Activated T-cell treated with anti-CD3 and anti-CD28 coated beads, Interleukin-2, amount 50 U/mL, for 72 hours (primary cell): ENCODE data around the gene SFPQ. TPM values are rescaled to one million over a fixed set of nuclear protein-coding genes. Genes with fewer than 3 reads are reported as not detected.
A peak's percentile ranks its signal among the peaks of the same experiment; 100 is the strongest.

Experiments
- ATAC-seq, 2 donors: fragments of 150-1000 bp; cut with Tn5 transposase; replicated peaks in 1 of 2; 2 replicates each; pipeline ENCODE4 v1.10.0; 2021; ENCODE audit warnings: moderate library complexity in 2 of 2, mild to moderate bottlenecking in 1 of 2
- DNase-seq, 2 donors: peaks; one replicate each; pipeline ENCODE4 v3.0.0; 2021 to 2022; ENCODE audit warnings: mixed read lengths in 1 of 2
- H3K27ac Mint-ChIP-seq: one replicate; pipeline ENCODE4 v1.8.0; 2022; ENCODE audit warnings: mild to moderate bottlenecking, moderate library complexity, mixed read lengths
- H3K27me3 Mint-ChIP-seq: one replicate; pipeline ENCODE4 v1.8.0; 2022; ENCODE audit warnings: low read depth, mixed read lengths
- H3K36me3 Mint-ChIP-seq, 2 donors: one replicate each; pipeline ENCODE4 v1.8.0; 2022; ENCODE audit warnings: mixed read lengths in 2 of 2, mild to moderate bottlenecking in 1 of 2; ENCODE audit not compliant: insufficient read depth in 2 of 2
- H3K4me1 Mint-ChIP-seq: one replicate; pipeline ENCODE4 v1.8.0; 2022; ENCODE audit warnings: low read depth, mixed read lengths
- H3K4me3 Mint-ChIP-seq, 2 donors: one replicate each; pipeline ENCODE4 v1.8.0; 2022; ENCODE audit warnings: mild to moderate bottlenecking in 2 of 2, mixed read lengths in 2 of 2, moderate library complexity in 2 of 2
- H3K9me3 Mint-ChIP-seq, 2 donors: one replicate each; pipeline ENCODE4 v1.8.0; 2022; ENCODE audit warnings: mixed read lengths in 2 of 2
- total RNA-seq, 2 donors: library from RNA; stranded (reverse); gene quantifications; one replicate each; pipeline ENCODE4 v1.2.3, GENCODE V29; 2022

Gene SFPQ
- total RNA-seq, 2 donors from 2014 or later, result 288 to 297 TPM

- no peaks in the 10 kb centered on the region for H3K27me3 Mint-ChIP-seq
- H3K4me1 Mint-ChIP-seq, result peaks cover 77% of the 10 kb centered on the region
- peak overlapping the region; percentile 29 to 64 for H3K4me3 Mint-ChIP-seq
- no peak for DNase-seq
- ATAC-seq, result no peak
- peak overlapping the region; percentile 96 for H3K27ac Mint-ChIP-seq
- peaks cover 23 to 81% of the 10 kb centered on the region in 2 donors for H3K36me3 Mint-ChIP-seq
- no peaks in the 10 kb centered on the region for H3K9me3 Mint-ChIP-seq
Observed at GRCh38 chr1:35181790-35182455, 11.0 kb downstream of the SFPQ start.

GRCh38 chr1:35180776-35181374 is 12.1 kb downstream of the SFPQ start:
- Mint-ChIP-seq H3K27ac (peak overlapping the region; percentile 96), H3K36me3 (peaks cover 22 to 79% of the 10 kb centered on the region in 2 donors), H3K27me3 (no peaks in the 10 kb centered on the region), H3K4me3 (peak overlapping the region in 1 of 2 donors; percentile 45), H3K9me3 (no peaks in the 10 kb centered on the region), H3K4me1 (peaks cover 66% of the 10 kb centered on the region)
- peak; percentile 34 to 39 for DNase-seq
- ATAC-seq, result peak; percentile 61 to 84

DNA sequence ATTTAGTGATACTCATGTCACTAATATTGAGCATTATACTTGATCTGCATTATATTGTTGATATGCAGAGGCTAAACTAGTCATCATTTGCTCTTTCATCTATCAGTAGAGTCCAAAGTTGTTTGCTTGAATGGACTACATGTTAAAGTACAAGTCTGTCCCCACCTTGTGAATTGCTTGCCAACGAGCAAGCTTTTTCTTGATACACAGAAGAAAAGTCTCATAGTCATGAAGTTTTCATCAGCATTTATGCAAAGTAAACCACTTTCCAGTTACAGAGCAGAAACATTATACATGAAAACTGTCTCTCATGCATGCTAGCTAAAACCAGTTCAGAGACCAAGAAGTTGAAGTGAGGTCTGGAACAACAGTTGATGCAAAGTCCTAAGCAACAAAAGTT is 13.0 kb downstream of the SFPQ start:
- H3K36me3 Mint-ChIP-seq, result peaks cover 22 to 79% of the 10 kb centered on the region in 2 donors
- peaks cover 57% of the 10 kb centered on the region for H3K4me1 Mint-ChIP-seq
- H3K4me3 Mint-ChIP-seq, result peak overlapping the region in 1 of 2 donors; percentile 54
- H3K27me3 Mint-ChIP-seq, result no peaks in the 10 kb centered on the region
- no peak for DNase-seq
- no peak for ATAC-seq
- H3K27ac Mint-ChIP-seq, result peak overlapping the region; percentile 96
- H3K9me3 Mint-ChIP-seq, result no peaks in the 10 kb centered on the region

DNA sequence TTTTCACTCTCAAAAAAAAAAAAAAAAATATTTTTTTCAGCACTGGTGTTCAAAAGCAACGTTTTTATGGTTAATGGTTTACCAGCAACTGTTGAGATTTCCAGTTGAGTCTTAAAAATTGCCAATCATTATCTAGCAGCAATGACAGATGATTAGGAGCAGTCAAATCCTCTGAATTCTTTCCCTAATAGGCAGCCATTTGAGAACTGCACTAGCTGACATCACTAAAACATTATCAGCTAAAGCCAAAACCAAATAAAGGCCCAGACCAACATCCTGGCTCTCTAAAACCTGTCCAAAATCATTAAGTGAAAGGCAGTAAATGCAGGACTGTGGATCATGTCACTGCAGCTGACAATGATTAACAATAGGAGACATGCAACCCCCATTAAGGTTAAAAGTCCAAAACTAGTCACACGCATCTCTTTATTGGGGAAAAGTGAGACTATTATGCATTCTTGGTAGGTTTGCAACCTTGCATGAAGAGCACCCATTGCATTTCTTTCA is 14.0 kb downstream of the SFPQ start:
- DNase-seq (no peak), ATAC-seq (no peak)
- H3K4me1 Mint-ChIP-seq, result peaks cover 51% of the 10 kb centered on the region
- peaks cover 18 to 70% of the 10 kb centered on the region in 2 donors for H3K36me3 Mint-ChIP-seq
- no peaks in the 10 kb centered on the region for H3K27me3 Mint-ChIP-seq
- H3K9me3 Mint-ChIP-seq, result no peaks in the 10 kb centered on the region
- H3K4me3 Mint-ChIP-seq, result no peak overlapping the region
- H3K27ac Mint-ChIP-seq, result peak overlapping the region; percentile 86

DNA sequence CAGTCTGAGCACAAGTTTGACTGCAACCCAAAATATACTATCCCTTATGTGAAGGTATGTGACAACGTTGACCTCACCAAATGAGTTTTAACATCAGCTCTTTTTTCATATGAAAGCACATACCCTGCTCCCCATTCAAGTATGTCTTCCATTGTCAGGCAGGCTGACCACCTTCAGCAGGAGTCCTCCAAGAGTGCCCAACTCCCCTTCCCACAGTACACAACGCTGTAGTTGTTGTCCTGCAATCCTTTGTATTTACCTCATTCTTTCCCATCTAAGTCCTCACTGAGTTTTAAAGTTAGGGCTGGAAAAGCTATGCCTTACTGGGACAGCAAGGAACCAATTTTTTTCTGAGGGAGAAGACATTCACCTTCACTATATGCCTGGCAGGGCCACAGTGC is 14.7 kb downstream of the SFPQ start:
- Mint-ChIP-seq H3K4me3 (no peak overlapping the region), H3K27ac (peak overlapping the region; percentile 86), H3K36me3 (peaks cover 16 to 63% of the 10 kb centered on the region in 2 donors), H3K9me3 (no peaks in the 10 kb centered on the region), H3K27me3 (no peaks in the 10 kb centered on the region), H3K4me1 (peaks cover 45% of the 10 kb centered on the region)
- DNase-seq, result no peak
- ATAC-seq, result no peak

GRCh38 chr1:35177237-35177786 is 15.6 kb downstream of the SFPQ start:
- peak overlapping the region; percentile 86 for H3K27ac Mint-ChIP-seq

DNA sequence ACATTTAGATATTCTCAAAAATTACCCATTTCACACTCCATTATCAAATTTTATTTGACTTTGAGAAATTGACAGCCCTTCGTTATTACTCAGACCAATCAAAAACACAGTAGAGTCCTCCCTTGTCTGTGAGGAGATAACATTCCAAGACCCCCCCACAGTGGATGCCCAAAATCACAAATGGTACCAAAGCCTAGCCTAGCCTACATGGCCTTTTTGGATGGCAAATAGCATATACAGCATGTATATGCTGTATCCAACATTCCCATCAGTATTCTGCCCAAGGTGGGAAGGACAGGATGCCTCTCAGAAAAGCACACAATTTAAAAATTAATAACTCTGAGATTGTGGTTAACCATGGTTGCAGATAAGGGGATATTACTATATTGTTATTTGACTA is 17.3 kb downstream of the SFPQ start:
- H3K27me3 Mint-ChIP-seq, result no peaks in the 10 kb centered on the region
- ATAC-seq (no peak), DNase-seq (no peak)
- peaks cover 18% of the 10 kb centered on the region for H3K4me1 Mint-ChIP-seq
- peaks cover 10 to 40% of the 10 kb centered on the region in 2 donors for H3K36me3 Mint-ChIP-seq
- H3K9me3 Mint-ChIP-seq, result no peaks in the 10 kb centered on the region
- H3K4me3 Mint-ChIP-seq, result no peak overlapping the region
- H3K27ac Mint-ChIP-seq, result no peak overlapping the region

More at GRCh38 chr1:35177237-35177786, 15.6 kb downstream of the SFPQ start:
- no peak for DNase-seq
- Mint-ChIP-seq H3K27me3 (no peaks in the 10 kb centered on the region), H3K4me3 (no peak overlapping the region), H3K4me1 (peaks cover 35% of the 10 kb centered on the region), H3K36me3 (peaks cover 16 to 56% of the 10 kb centered on the region in 2 donors), H3K9me3 (no peaks in the 10 kb centered on the region)
- no peak for ATAC-seq

DNA sequence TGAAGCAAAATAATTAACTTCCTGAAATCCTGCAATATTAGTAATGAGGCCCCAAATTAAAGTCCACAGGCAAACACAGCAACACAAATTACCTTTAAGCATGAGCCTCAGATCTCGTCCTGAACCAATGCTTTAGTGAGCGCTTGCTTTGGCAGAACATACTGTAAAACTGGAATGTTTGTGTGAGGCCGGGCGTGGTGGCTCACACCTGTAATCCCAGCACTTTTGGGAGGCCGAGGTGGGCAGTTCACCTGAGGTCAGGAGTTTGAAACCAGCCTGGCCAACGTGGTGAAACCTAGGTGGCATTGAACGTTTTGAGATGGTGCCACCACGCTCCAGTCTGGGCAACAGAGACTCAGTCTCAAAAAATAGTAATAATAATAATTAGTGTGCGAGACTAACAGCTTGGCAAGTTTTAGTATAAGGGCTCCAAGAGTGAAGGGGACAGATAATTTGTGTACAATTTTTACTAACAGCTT is 17.8 kb downstream of the SFPQ start:
- H3K36me3 Mint-ChIP-seq, result peaks cover 9 to 36% of the 10 kb centered on the region in 2 donors
- DNase-seq (peak in 1 of 2 donors; percentile 17), ATAC-seq (no peak)
- H3K4me1 Mint-ChIP-seq, result peaks cover 13% of the 10 kb centered on the region
- no peaks in the 10 kb centered on the region for H3K9me3 Mint-ChIP-seq
- no peaks in the 10 kb centered on the region for H3K27me3 Mint-ChIP-seq
- H3K4me3 Mint-ChIP-seq, result no peak overlapping the region
- H3K27ac Mint-ChIP-seq, result no peak overlapping the region

GRCh38 chr1:35173909-35174540 is 18.9 kb downstream of the SFPQ start:
- no peak for DNase-seq
- H3K27me3 Mint-ChIP-seq, result no peaks in the 10 kb centered on the region
- H3K4me1 Mint-ChIP-seq, result peaks cover 5% of the 10 kb centered on the region
- ATAC-seq, result no peak
- no peaks in the 10 kb centered on the region for H3K9me3 Mint-ChIP-seq
- H3K27ac Mint-ChIP-seq, result no peak overlapping the region
- peaks cover 7 to 28% of the 10 kb centered on the region in 2 donors for H3K36me3 Mint-ChIP-seq
- no peak overlapping the region for H3K4me3 Mint-ChIP-seq

DNA sequence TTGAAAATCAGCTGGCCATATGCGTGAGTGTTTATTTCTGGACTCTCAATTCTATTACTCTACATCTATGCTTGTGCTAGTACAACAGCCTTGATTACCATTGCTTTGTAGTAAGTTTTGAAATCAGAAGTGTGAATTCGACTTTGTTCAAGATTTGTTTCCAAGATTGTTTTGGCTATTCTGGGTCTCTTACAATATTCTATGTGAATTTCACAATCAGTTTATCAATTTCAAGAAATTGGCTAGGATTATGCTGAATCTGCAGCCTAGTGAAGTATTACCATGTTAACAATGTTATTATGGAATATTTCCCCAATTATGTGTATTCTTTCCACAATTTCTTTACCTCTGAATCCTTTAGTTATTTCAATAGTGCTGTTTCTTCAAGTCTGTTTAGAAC is 19.5 kb downstream of the SFPQ start:
- Mint-ChIP-seq H3K4me3 (no peak overlapping the region), H3K27me3 (no peaks in the 10 kb centered on the region), H3K9me3 (no peaks in the 10 kb centered on the region), H3K27ac (peak overlapping the region; percentile 85), H3K4me1 (peaks cover 5% of the 10 kb centered on the region), H3K36me3 (peaks cover 7 to 23% of the 10 kb centered on the region in 2 donors)
- ATAC-seq, result no peak
- DNase-seq, result no peak

DNA sequence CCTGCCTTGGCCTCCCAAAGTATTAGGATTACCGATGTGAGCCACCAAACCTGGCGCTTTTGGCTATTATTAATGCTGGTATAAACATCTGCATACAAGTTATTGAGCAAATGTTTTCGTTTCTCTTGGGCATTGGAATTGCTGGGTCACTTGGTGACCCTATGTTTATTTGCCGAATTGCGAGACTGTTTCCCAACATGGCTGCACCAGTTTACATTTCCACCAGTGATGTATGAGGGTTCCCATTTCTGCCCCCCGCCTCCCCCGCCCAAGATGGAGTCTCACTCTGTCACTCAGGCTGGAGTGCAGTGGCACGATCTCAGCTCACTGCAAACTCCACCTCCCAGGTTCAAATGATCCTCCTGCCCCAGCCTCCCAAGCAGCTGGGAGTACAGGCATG is 20.9 kb downstream of the SFPQ start:
- Mint-ChIP-seq H3K36me3 (peaks cover 1 to 17% of the 10 kb centered on the region in 2 donors), H3K27ac (no peak overlapping the region), H3K4me3 (no peak overlapping the region), H3K9me3 (no peaks in the 10 kb centered on the region), H3K4me1 (peaks cover 5% of the 10 kb centered on the region), H3K27me3 (no peaks in the 10 kb centered on the region)
- ATAC-seq (peak; percentile 6 to 19), DNase-seq (no peak)

DNA sequence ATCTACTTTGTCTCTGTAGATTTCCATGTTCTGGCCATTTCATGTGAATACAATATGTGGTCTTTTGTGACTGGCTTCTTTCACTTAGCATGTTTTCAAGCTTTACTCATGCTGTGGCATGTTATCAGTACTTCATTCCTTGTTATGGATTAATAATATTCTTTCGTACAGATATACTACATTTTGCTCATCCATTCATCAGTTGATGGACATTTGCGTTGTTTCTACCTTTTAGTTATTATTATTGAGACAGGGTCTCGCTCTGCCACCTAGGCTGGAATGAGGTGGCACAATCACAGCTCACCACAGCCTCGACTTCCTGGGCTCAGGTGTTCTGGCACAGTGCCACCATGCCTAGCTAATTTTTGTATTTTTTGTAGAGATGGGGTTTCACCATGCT is 21.4 kb downstream of the SFPQ start:
- peaks cover 1 to 17% of the 10 kb centered on the region in 2 donors for H3K36me3 Mint-ChIP-seq
- ATAC-seq (peak in 1 of 2 donors; percentile 16), DNase-seq (no peak)
- H3K4me3 Mint-ChIP-seq, result no peak overlapping the region
- H3K4me1 Mint-ChIP-seq, result peaks cover 5% of the 10 kb centered on the region
- no peaks in the 10 kb centered on the region for H3K9me3 Mint-ChIP-seq
- H3K27me3 Mint-ChIP-seq, result no peaks in the 10 kb centered on the region
- H3K27ac Mint-ChIP-seq, result peak overlapping the region; percentile 24

DNA sequence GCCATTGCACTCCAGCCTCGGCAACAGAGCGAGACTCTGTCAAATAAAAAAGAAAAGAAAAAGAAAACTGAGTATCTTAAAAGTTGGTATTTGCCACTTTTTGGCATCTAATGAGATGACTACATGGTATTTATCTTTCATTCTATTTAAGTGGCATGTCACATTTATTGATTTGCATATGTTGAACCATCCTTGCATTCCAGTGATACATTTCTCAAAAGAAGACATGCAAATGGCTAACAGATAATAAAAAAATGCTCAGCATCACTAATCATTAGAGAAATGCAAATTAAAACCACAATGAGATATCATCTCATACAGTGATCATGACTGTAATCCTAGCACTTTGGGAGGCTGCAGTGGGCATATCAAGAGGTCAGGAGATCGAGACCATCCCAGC is 28.1 kb downstream of the SFPQ start:
- Mint-ChIP-seq H3K4me3 (no peak overlapping the region), H3K9me3 (peaks cover 4% of the 10 kb centered on the region in 2 donors), H3K27ac (no peak overlapping the region), H3K36me3 (peaks cover 6 to 7% of the 10 kb centered on the region in 2 donors), H3K4me1 (no peaks in the 10 kb centered on the region), H3K27me3 (no peaks in the 10 kb centered on the region)
- ATAC-seq (no peak), DNase-seq (no peak)
